Stimulated activated CD8-positive, alpha-beta memory T cell treated with anti-CD3 and anti-CD28 coated beads, Interleukin-7, amount 100 ng/mL, for 48 hours (primary cell): ENCODE measurements around the gene ADA.

ENCODE experiments used
- DNase-seq, 2 donors: peaks; one replicate each; pipeline ENCODE4 v3.0.0-alpha.2; 2020; ENCODE audit warnings: low read depth in 1 of 2; ENCODE audit errors: extremely low read depth in 1 of 2

Gene ADA

DNA sequence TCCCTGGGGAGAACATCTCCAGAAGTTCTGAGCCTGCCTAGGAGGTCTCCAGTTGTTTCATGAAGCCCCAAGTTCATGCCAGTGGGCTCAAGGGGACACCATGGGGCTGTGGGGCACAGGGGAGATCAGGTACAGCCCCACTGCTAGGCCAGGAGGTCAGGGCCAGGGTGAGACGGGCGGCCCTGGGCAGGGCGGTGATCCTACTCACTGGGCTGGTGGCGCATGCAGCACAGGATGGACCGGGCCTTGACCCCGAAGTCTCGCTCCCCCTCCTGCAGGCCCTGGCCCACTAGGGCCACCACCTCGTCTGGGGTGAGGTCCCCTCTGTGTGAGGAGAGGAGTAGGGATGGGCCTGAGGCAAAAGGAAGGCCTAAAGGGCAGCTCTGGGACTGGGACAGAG lies 26.1 kb downstream of the ADA start:
- no peak for DNase-seq

DNA sequence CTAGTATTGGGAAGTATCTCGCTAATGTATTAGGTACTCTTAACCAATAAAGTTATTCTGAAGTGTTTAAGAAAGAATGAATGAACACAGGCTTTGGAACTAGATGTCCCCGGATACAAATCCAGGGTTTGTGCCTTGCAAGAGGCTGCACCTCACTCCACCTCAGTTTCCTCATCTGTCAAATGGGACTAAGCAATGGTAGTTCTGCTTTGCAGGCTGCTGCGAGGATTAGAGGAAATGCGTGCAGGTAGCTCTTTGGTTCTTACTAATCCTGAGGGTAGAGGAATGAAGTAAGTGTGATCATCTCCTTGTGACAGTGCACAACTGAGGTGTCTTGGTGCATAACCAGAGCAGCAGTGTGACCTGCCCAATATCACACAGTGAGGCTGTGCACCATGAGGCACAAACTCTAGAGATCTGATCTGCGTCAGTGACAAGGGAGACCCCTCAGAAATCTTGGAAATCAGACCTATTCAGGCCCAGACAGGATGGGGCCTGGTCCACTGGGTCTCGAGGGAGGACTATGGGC lies 26.7 kb downstream of the ADA start:
- DNase-seq: no peak

DNA sequence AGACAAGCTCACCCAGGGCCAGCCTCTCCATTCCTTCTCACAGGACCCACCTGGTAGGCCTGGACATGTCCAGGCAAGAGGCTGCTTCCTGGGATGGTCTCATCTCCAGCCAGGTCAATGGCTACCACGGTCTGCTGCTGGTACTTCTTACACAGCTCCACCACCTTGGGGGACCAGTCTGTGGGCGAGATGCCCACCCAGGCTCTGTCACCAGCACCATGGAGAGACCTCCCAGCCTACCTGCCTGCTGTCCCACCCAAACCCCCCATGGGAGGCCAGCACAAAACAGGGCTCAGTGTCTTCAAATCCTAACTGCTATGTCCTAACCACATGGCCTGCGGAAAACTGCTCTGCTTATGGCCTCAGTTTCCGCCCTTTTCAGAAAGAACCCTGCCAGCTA lies 27.3 kb downstream of the ADA start:
- DNase-seq: no peak

DNA sequence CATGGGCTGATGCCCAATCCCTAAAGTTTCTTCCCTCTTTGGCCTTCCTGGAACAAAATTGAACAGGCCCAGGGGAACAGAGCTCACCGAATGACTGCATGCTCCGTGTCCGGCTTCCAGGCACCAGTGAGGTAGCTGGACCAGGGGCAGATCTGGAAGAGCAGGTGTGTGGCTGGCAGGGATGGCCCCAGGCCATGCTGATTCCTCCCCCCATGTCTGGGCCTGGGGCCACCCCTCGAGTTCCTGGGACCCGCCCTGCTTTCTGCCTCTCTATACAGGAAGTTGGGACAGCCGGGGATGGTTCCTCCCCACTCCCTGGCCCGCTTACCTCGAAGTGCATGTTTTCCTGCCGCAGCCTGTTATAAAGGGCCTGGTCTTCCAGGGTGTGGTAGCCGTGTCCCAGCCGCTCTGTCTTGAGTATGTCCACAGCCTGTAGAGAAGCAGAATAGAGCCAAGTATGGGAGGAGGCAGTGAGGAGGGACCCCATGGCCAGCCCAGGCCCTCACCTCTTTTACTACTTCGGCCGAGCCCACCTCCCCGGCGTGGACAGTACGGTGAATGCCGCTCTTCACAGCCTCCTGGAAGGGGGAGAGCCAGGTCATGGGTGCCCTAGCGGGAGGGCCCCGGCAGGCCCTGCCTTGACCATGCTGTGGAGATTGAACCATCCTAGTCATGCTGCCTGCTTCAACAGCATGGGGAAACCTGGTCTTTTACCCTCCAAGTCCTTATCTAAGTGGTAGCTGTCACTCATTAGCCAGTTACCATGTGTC lies 28.8 kb downstream of the ADA start:
- no peak for DNase-seq

DNA sequence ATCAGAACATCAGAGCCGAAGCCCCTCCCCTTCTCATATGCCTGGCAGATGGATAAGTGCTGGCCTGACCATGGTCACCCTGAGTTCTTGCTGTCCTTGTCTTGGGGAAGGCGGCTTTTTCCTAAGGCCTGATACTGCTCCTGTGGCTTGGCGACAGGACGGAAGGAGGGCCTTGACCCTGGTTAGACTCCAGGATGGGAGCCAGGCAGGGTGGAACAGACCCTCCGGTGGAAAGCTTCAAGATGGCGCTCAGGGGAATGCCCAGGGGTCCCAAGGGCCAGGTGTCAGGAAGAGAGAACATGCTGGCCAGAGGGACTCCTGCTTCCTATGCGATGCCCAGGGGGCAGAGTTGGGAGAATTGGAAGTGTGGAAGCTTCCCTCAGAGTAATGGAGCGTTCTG lies 29.6 kb downstream of the ADA start:
- DNase-seq: no peak

DNA sequence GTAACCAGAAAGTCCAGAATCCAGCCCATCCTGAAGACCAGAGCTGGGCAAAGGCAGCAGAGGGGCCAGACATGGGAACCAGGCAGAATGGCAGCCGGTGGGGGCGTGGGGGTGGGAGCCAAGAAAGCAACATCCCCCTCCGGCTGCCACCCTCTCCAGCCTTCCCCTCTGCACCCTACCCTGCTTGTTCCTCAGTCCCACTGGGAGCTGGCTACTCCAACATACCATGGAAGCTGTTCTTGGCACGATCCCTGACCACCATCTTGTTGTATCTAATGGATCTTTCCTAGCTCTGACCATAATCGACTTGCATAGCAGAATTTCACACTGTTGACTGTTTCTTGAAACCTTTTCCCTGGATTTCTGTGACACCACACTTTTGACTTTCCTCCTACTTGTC lies 30.2 kb downstream of the ADA start:
- no peak for DNase-seq

DNA sequence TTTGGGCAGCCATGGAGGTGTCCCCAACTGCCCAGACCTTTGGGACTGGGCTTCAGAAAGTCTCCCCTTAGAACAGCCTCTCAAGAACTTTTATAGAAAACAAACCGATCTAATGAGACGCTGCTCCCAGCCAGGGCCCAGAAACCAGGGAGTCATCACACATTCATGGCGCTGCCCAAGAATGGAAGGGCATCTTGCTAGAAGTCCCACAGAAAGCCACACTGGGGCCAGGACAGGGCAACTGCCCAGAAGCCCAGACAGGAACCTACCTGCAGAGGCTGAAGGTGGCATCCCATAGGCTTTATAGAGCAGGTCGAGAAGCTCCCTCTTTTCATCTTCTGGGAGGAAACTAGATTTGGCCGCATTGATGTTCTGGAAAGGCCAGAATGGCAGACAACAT lies 31.5 kb downstream of the ADA start:
- no peak for DNase-seq

DNA sequence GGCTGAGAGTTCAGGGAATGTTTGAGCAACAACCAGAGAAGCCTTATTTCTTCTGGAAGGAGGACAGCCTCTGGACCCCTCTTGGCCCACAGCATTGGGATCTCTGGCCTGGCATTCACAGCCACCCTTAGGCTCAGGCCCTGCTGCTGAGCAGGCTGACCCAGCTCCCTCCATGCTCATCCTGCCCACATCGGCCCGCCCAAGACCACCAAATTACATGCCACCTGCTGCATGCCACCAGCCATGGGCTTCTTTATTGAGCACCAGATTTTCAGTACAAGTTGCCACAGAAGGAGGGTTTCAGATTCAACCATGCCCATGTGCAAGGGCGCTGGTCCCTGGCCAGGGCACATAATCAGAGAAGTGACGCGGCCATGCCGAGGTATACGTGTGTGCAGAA lies 32.2 kb downstream of the ADA start:
- no peak for DNase-seq

DNA sequence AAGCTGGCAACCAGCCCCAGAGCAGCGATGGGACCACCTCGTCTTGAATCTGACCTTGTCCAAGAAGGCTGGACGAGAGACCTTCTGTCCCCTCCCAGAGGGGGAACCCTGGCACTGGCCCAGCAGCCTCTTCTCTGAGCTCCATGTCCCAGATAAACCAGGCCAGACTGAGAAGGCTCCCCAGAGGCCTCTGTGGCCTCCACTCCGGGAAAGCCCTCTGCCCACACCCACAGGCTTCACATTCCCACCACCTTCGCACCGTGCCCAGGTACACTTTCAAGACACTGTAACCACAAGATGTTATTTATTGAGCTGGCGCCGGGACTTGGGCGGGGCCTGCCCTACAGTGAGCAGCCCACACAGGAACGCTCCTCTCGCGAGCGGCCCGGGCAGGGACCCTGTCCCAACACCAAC lies 33.2 kb downstream of the ADA start:
- no peak for DNase-seq

DNA sequence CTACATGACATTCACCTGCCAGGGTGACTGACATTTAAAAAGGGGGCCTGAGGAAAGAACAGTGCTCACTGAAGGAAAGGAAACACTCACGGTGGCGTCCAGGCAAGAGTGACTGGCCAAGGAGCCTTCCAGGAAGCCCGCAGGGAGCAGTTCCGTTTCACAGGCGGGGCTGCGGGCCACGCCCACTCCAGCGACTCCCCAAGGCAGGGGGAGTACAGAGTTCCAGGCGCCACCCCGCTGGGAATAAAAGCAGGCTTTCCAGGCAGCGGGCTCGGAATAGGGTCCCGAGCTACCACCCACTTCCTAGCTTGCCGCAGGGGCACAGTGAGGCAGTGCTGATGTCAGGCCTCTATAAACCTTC lies 34.9 kb downstream of the ADA start:
- DNase-seq: no peak

DNA sequence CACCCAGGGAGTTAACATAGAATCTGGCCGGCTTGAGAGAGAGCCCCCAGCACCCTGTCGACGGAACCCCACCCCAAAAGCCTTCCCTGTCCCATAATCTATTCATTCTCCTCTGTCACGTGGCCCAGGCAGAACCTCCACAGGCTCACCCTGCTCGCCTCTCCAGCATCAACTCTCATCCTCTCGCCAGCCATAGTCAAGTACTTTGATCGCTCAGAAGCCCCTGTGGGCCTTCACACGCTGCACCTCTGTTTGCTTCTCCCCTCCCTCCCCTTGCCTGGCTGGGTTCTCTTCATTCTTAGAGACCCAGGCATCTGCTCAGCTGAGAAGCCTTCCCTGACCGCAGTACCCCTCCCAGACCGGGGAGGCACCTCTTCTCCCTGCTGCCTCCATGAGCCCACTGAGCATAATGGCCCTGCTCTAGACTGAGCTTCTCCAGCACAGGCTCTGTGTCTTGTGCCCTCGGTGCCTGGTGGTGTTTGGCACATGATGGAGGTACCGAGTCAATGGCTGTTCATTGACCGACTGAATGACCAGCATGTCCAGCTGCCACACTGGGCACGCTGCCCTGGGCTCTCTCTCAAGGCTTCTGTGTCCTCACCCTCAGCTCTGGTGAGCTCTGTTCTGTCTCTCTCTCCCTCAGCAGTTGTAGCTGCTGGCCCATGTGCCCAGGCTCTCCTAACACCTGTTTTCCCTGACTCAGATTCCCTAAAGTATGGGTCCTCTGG lies 35.5 kb downstream of the ADA start:
- DNase-seq: no peak

DNA sequence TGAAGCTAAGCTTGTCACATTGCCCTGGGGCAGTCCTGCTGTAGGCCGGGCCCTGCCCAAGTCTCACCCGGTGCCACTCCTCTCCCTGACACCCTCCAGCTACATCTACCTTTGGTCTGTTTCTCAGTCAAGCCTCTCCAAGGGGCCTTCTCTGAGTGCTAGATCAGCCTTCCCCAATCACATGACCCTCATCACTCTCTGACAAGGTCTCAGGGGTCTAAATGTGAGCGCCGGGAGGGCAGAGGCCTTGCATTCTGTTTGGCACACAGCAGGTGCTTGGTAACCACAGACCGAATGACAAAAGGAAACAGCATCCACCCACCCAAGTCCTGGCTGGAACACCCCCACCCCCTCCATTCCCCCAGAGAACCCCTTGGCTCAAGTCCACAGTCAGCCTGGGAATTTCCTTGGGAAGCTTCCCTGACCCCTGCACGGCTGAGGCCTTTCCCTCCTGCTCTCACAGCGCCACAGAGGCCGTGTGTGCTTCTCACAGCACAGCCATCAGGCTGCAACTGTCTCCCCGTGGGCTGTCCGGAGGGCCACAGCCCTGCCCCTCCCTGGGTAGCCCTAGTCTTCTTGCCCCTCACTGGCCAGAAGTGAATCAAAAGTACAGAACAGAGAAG lies 36.2 kb downstream of the ADA start:
- no peak for DNase-seq

DNA sequence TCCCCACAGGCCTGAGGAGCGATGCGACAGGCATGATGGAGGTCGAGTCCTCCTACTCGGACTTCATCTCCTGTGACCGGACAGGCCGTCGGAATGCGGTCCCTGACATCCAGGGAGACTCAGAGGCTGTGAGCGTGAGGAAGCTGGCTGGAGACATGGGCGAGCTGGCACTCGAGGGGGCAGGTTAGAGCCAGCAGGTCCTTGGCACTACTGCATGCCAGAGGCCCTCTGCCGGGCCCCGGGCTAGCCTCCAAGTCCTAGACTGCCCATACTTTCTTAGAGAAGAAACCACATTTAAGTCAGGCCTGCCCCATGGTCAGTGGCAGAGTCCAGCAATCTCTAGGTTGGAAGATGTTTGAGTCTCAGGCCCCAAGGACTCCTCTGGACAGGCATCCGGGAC lies 37.0 kb downstream of the ADA start:
- DNase-seq: no peak

DNA sequence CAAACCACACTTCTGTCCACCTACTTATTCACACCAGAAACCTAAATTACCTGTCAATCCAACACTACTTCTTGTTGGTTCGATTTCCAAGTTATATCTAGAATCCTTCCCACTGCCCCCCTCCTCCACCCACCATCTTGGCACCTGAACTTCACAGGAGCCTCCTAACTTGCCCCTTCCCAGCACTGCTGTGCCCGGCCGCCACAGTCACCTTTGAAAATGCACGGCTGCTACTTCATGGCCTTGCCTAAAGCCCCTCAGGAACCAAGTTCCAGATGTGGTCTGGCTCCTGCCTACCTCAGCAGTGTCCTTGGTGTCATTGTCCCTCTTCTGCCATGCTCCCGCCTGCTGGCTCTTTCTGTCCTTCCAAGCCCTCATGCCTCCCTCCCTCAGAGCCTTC lies 37.9 kb downstream of the ADA start:
- no peak for DNase-seq

DNA sequence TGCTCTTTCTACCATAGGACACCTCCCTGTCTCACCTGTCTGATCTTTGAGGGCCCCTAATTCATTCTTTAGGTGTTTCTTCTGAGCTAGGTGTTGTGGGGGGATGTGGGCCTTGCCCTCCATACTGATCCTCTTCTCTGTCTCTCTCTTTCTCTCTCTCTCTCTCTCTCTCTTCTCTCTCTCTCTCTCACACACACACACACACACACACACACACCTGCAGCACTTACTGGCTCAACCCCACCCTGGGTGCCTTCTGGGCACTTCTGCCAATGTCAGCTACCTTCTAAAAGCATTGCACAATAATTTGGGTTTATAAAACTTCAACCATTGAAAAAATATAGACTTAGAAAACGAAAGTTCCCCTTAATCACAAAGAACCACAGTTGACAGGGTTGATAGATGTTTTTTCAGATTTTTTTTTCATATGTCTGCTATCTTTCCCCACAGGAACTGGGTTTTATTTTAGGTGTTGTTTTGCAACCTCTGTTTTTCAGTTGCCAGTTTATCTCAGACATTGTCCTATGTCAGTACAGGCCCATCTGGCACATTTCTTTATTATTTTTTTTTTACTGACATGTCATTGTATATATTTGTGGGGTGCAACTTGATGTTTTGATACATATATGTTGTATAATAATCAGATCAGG lies 41.1 kb downstream of the ADA start:
- no peak for DNase-seq

DNA sequence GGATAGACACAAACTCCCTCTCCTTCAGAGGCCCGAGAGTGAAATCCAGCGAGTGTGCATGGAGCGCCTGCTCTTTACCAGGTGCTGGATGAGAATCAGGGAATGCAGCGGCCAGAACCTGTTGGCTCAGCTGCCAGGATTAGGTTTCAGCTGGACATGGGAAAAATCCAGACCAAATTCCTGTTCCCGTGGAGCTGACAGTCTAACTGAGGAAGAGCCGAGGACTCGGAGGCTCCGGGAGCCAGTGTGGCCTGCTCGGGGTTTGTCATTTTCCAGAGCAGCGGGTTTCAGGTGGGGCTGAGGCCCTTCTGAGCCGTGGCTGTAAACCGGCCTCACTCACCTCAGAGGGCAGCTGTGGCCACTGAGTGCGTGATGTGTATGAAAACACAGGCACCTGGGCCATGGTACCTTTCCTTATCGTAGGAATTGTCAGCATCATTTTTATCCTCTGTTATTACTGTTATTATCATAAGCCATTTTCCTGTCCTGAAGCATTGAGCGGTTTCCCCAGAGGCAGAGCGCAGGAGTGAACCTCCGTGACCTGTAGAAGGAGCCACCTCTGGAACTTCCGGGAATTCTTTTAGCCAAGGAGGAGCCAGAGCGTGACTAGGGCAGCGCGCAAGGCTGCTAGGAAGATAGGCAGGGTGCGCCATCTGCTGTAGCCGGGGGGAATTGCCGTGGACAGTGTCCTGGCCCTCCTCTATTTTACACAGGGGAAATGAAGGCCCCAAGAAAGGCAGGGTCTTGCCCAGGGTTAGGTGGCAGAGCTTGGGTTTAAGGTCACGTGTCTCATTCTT lies 41.8 kb downstream of the ADA start:
- peak; percentile 61 to 65 for DNase-seq

DNA sequence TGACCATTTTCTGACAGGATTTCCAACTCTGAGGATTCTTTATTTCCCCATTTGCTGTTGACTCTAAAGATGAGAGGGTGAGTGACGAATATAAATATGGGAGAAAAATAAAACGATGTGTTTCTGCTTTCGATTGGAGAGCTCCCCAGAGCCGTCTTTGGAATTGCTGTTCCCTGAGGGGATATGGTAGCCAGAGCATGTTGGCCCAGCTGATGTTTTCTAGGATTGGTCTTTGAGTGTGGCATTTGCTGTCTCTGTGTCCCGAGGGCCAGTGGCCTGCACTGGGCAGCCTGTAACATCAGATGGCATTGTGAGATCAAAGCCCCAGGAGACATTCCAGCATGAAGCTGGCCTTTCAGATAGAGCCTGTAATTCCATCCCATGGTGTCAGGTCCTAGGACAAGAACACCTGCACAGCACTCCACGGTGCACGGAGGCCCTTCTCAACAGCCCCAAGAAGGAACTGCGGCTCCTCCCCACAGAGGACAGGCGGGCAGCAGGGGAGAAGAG lies 42.4 kb downstream of the ADA start:
- no peak for DNase-seq

DNA sequence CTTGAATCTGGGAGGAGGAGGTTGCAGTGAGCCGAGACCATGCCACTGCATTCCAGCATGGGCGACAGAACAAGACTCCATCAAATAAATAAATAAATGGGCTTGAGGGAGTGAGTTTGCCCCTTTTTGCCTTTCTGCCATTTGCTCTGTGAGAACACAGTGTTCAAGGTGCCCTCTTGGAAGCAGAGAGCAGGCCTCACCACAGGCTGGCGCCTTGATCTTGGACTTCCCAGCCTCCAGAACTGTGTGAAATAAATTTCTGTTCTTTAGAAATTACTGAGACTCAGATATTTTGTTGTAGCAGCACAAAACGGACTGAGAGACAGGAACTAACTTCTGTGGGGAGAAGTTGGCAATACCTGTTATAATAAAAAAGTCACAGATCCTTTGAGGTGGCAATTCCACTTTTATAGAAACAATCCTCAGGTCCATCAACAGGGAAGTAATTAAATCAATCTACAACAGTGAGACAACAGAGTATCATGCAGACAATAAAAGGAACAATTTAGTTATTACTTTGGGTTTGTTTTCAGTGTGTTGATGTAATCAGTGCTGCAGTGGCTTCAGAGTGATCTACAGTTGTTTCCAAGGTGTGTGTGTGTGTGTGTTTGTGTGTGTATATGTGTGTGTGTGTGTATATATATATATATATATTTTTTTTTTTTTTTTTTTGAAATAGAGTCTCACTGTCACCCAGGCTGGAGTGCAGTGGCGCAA lies 44.6 kb downstream of the ADA start:
- no peak for DNase-seq

DNA sequence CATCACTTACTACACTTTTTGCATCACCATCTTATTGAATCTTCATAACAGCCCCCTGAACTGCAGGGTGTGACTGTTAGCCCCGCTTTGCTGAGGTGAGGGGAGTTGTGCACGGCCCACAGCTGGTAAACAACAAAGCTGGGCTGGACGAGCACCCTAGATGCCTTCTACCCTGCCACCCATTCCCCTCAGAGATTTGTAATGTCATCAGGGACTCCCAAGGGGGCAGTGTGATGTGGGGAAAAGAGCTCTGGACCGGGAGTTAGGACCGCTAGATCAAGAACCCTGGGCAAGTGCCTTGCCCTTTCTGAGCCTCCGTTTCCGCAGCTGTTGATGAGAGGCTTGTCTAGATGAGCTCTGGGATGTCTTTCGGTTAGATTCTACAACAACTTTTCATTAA lies 48.2 kb downstream of the ADA start:
- DNase-seq: no peak

DNA sequence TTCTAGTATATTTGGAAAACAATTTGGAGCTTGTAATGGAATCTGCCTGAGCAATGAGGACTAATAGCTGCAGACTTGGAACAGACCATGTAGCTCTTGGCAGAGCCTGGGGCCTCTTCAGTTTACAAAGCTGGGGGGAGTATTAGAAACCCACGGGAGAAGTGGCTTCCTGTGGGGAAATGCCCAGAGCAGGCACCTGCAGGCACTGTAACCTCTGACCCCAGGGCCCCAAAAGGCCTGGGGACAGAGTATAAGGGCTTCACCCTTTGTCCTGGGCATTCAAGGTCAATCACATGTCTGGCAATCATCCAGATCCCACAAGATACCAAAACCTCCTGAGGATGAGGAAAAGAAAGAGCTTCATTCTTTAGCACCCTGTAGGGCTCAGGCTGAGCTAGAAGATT lies 49.7 kb downstream of the ADA start:
- DNase-seq: no peak
